Measurements from ENCODE around the gene EFCAB5.
A peak's percentile ranks its signal among the peaks of the same experiment; 100 is the strongest.
"Not testable (repeated sequence)": the region's sequence is repeated elsewhere in the genome, so short reads cannot be mapped to it uniquely, and the experiment has no call there.

Gene EFCAB5

GRCh38 chr17:30021708-30022317, 80.4 kb downstream of the EFCAB5 start:
- no peak for DNase-seq

DNA sequence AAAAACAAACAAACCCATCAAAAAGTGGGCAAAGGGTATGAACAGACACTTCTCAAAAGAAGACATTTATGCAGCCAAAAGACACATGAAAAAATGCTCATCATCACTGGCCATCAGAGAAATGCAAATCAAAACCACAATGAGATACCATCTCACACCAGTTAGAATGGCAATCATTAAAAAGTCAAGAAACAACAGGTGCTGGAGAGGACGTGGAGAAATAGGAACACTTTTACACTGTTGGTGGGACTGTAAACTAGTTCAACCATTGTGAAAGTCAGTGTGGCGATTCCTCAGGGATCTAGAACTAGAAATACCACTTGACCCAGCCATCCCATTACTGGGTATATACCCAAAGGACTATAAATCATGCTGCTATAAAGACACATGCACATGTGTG, 83.9 kb downstream of the EFCAB5 start:
- DNase-seq, result not testable (repeated sequence)

GRCh38 chr17:30027676-30028075, 86.2 kb downstream of the EFCAB5 start:
- no peak for DNase-seq

DNA sequence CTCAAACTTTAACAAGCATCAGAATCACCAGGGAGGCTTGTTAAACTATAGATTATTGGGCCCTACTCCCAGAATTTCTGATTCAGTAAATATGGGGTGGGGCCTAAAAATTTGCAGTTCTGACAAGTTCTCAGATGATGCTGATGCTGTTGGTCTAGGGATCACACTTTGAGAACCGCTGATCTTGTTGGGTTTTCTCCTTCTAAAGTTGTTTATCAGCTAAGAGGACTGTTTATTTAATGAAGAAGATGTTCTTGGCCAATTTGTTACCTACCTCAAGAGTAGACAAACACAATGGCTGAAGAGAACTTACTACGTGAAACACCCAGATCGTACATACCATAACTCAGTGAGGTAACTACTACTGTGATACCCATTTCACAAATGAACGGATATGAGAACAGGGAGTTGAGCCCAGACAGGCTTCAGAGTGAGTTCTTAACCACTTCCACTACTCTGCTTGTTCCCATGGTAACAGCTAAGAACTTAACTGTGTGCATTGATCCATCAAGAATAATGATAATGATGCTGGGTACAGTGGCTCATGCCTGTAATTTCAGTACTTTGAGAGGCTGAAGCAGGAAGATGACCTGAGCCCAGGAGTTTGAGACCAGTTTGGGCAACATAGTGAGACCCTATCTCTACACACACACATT, 89.9 kb downstream of the EFCAB5 start:
- no peak for DNase-seq

DNA sequence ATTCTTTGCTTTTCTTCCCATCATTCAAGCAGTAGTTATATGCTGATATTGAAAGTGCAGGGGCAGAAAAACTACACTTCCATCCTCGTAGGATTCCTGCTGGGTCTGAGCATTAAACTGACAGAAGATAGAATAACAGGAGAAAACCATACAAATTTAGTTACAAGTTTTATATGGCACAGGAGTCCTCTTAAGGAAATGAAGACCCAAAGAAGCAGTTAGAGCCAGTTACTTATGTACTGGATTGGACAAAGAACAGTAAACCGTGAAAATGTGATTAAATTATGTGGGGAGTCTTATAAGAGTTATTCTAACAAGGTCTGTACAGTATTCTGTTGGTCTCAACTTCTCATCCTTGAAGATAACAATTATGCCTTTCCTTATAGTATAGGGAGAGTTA, 93.9 kb downstream of the EFCAB5 start:
- DNase-seq, result no peak

GRCh38 chr17:30040719-30041518, 99.5 kb downstream of the EFCAB5 start:
- not testable (repeated sequence) for DNase-seq

DNA sequence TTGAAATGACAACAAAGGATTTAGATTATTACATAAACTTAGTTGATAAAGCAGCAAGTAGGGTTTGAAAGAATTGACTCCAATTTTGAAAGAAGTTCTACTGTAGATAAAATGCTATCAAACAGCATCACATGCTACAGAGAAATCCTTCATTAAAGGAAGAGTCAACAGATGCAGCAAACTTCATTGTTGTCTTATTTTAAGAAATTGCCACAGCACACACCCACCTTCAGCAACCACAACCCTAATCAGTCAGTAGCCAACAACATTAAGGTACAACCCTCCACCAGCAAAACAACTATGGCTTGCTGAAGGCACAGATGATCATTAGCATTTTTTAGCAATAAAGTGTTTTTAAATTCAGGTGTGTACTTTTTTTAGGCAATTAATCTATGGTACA, 100.1 kb downstream of the EFCAB5 start:
- DNase-seq, result no peak

GRCh38 chr17:30062372-30062771, 120.9 kb downstream of the EFCAB5 start:
- no peak for DNase-seq

- DNase-seq, result no peak
These were observed 123.3 kb downstream of the EFCAB5 start for GRCh38 chr17:30064738-30065137.

DNA sequence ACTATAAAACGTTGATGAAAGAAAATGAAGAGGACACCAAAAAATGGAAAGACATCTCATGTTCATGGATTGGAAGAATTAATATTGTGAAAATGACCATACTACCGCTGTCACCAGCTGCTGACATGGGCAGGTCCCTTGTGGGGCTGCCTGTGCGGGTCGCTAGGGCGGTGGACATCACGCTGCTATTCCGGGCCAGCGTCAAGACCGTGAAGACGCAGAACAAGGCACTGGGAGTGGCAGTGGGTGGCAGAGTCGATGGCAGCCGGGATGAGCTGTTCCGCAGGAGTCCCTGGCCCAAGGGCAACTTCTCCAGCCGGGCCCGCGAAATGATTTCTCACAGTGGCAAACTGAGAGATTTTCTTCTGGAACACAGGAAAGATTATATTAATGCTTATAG, 127.0 kb downstream of the EFCAB5 start:
- no peak for DNase-seq

DNA sequence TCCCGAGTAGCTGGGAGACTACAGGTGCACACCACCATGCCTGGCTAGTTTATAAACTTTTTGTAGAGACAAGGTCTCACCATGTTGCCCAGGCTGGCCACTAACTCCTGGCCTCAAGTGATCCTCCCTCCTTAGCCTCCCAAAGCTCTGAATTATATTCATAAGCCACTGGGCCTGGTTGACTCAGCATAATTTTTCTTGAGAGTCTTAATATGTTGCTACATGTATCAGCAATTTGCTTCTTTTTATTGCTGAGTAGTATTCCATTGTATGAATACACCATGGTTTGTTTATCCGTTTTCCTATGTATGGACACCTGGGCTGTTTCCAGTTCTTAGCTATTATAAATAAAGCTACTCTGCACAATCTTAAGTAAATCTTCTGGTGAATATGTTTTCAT, 132.8 kb downstream of the EFCAB5 start:
- DNase-seq, result no peak

DNA sequence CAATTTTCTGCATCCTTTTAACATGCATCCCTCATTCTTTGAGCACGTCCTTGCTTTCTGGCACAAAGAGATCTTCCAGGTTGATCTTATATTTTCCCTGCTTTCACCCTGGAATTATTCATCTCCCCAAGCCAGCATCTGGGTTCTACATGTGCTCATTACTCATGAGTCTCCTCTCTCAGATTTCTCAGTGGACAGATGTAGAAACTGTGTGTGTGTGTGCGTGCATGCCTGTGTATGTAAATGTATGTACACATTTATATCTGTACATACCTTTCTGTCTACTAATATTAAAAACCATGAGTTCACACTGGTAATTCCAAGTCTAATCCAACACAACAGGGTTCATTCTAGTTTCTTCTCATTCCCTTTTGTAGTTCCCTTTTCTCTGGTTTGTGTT, 133.3 kb downstream of the EFCAB5 start:
- no peak for DNase-seq

DNA sequence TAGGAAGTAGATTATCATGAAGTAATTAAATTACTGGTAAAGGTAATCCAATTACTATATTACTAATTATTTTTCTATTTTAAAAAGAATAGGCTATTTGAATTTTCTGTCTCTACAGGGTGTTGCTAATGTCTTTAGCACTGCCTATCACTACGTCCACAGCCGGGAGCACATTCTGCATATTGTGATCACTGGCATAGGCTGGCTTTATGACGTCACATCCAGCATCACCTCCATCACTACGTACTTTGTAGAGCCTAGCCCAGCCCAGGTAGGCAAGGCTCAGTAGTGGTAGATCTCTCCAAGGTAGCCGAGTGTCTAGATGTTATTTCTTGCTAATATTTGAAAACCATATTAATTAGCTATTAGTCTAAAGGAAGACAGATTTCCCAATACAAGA, 141.3 kb downstream of the EFCAB5 start:
- no peak for DNase-seq

GRCh38 chr17:30084788-30085187, 143.4 kb downstream of the EFCAB5 start:
- no peak for DNase-seq

- DNase-seq, result no peak
These were observed 145.5 kb downstream of the EFCAB5 start for GRCh38 chr17:30086896-30087295.

- DNase-seq, result not testable (repeated sequence)
These were observed 146.0 kb downstream of the EFCAB5 start for GRCh38 chr17:30087431-30087830.

- no peak for DNase-seq
These were observed 149.8 kb downstream of the EFCAB5 start for GRCh38 chr17:30091121-30091670.

DNA sequence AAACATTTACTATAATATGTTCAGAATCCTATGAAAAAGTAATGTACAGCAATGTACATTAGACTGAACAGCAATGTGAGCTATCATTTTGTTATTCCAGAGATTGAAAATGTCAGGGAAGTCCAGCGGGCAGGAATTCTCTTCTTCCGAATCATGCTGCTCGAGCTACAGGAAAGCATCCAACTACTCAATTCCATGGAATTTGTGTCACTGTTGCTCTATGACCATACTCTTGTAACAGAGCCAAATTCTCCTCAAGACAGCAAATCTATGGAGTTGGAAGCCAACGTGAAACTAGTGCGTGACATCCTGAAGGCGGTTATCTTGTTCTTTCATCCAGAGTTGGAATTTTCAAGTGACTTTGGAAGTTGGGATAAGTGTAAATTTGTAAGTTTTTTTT, 150.3 kb downstream of the EFCAB5 start:
- no peak for DNase-seq

DNA sequence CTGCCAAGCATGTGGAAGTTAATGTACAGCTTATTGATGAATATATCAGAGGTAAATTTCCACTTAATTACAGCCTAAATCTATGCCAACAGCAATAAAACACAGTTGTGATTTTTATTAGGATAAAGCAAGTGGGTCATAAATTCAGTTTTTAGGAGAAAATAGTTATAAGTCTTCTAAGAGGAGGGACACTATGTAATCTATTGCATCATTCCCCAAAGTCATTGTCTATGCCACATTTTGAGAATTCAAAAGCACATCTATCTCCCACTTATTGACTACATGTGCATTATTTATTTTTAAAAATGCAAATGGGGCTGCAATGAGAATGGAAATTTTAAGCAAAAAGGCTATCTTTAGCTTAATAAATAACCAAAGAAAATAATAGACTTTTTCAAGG, 151.5 kb downstream of the EFCAB5 start:
- no peak for DNase-seq

DNA sequence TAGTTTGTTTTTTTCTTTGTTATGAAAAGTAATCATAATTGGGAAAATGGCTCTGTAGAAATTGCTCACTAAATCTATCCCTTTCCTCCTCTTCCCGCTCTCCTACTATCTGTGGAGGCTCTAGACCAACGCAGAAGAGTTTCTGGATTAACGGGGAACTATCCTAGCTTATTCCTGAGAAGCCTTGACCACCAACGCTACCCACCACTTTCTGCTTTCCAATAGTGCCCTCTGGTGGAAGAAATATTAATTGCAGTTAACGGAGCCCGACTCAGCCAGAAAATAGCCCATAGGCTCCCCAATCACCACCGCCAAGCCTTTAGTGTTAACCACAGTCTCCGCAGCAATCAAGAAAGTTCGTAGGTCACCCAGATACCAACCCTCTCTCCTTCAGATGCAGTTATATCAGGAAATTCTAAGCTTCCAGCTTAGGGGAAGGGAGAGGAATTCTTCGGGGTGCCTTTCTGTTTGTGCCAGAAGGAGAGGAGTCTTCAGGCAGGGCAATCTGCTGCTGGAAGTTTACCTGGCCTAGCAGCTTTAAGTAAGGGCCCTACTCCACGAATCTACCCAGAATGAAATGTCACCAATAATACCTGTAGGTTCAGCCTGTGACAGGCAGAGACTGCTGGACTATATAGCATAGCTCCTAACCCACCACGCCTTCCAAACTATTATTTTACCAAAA, 152.2 kb downstream of the EFCAB5 start:
- DNase-seq, result peak; percentile 69

DNA sequence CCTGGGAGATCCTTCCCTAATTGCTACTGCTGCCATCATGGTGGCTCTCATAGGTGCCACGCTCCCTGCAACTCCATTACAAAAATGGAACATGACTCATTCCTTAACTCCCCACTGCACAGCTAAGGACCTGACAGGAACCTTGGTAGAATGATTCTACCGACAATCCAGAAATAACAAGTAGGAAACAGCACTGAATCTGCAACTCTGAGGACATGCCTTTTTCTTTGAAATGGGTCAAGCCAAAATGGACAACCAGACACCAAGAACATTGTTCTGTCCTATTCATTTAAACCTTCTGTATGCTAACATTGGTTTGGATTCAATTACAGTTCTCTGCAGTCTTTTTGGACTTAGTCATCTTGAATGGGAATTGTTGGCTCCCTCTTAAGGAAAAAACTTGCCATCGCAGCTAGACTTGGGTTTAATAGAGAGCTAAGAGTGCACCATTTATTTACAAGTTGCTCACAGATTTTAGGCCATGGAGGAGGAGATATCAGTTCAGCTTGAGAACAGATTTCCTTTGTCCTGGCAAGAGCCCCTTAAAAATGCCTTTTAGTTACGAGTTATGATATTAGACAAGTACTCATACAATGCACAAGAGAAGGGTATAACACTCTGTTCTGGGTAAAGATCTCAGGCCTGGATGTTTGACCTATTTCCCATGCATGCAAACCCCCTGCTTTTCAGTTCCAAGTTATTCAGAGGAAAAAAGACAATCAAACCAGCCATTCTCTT, 154.2 kb downstream of the EFCAB5 start:
- no peak for DNase-seq

DNA sequence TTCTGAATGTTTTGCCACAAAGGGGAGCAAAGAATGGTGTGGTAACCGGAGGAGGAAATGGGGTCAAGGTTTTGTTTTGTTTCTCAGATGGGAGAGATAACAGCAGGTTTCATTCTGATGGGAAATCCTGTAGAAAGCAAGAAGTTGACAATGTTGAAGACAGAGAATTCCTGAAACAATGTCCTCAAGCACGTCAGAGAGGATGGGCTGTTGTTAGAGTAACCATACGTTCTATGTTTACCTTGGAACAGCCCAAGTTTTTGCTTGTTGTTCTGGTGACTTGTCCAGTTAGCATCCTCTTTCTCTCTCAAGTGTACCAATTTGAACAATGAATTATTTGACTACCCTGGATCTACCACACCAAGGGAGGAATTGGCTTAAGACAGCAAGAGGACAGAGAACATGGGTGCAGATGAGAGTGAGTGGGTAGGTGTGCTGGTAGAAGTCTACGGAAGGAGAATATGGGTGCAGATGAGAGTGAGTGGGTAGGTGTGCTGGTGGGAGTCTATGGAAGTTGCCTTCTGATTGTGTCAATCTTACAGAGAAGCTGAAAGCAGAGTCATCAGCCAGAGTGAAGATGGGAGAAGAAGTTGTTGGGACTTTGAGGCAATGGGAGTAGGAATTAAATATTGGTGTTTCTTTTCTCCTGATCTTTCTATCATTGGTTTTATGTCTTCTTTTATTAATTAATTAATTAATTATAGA, 160.4 kb downstream of the EFCAB5 start:
- no peak for DNase-seq
